Measurements from ENCODE around the gene MRPS24.

The MRPS24 gene

DNA sequence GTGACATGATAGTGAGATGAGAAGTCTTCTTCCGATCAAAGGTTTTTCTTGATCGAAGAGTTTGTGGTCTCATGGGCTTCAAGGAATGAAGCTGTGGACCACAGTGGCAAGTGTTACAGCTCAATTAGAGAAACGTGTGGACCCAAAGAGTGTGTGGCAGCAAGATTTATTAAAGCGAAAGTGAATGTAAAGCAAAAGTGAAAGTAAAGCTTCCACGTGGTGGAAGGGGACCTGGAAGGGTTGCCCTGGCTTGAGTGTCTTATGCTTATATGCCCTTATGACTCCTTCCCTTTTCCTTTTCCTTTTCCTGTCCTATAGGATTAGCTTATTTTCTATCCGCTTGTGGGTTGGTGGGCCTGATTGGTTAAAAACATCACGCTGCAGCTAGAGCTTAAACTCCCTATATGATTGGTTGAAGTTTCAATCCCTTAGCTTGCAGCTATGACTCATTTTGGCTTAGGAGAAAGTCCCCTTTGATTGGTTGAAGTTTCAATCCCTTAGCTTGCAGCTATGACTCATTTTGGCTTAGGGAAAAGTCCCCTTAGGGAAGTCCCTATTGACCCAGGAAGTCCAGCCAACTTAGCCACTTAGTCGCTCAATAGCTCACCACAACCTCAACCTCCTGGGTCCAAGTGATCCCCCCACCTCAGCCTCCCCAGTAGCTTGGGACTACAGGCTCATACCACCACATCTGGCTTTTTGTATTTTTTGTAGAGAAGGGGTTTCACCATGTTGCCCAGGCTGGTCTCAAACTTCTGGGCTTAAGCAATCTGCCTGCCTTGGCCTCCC is 34.7 kb downstream of the MRPS24 start:
- TF ChIP-seq GATA2 (IDR thresholded peaks at IDR 0.05; ENCODE audit: low read depth, low read length), result no peak
- TF ChIP-seq GATA3 (IDR thresholded peaks at IDR 0.05; ENCODE audit: low read depth, low read length), result no peak

DNA sequence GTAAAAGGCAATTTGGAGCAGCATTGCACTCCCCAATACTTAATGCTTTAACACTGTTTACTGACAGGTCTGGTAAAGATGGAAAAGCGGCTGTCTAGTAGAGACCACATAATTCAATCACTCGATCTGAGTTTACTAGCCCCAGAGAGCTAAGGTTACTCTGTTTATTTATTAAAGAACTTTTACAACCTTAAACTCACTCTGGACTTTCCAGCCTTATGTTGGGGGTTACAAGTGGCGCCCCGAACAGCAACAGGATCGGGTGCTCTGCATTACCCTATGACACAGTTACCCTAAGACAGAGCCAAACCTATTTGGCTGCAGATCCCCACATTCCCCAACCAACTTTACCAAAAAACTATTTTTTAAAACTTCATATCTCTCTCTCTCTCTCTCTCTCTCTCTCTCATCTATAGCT is 43.9 kb downstream of the MRPS24 start:
- TF ChIP-seq GATA2 (IDR thresholded peaks at IDR 0.05; ENCODE audit: low read depth, low read length), result no peak

DNA sequence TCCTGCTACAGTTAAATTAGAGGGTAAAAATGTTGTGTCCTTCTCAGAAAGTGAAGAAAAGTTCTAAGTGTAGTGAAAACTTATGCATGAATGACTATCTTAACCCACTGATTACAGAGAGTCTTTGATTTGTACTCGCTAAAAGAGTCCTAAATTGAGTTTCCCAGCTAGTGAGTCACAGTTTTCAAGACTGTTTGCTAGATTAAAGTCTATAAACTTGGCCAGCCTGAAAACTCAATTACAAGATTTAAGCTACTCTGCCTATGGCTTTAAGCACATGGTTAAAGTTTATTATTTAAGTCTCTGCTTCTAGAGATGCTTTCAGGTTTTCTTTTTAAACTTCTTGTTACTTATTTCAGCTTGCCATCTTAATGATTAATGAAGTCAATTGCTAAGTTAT is 44.4 kb downstream of the MRPS24 start:
- TF ChIP-seq GATA2 (IDR thresholded peaks at IDR 0.05; ENCODE audit: low read depth, low read length), result no peak
- no peak for TF ChIP-seq GATA3 (IDR thresholded peaks at IDR 0.05; ENCODE audit: low read depth, low read length)

DNA sequence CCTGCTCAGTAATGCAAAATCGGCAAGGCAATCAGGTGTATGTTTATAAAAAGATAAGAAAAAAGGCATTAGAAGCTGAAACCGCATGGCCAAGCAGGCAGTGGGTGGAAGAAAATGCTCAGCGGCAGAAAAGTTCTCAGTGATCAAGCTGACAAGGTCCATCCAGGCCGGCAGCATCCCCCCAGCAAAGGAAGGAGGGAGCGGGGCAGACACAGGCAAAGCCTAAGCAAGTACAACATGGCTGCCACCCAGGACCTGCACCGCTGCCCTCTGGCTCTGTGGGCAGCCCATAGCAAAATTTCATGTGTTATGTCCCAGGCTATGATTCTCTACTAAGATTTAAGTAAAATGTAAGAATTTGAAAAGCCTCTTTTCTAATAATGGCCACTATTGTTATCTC is 45.4 kb downstream of the MRPS24 start:
- TF ChIP-seq GATA3 (IDR thresholded peaks at IDR 0.05; ENCODE audit: low read depth, low read length) (no peak), GATA2 (IDR thresholded peaks at IDR 0.05; ENCODE audit: low read depth, low read length) (no peak)
